NCI-H1694 treated with DMSO at 0.1 percent for 48 hours (cell line): ENCODE results near the gene CCL13.

Source experiments
- DNase-seq: peaks from one replicate; lab custom pipeline; 2025; lab: John Stamatoyannopoulos, UW

Gene CCL13

GRCh38 chr17:34384822-34385605 is 28.7 kb downstream of the CCL13 start:
- DNase-seq = no peak

DNA sequence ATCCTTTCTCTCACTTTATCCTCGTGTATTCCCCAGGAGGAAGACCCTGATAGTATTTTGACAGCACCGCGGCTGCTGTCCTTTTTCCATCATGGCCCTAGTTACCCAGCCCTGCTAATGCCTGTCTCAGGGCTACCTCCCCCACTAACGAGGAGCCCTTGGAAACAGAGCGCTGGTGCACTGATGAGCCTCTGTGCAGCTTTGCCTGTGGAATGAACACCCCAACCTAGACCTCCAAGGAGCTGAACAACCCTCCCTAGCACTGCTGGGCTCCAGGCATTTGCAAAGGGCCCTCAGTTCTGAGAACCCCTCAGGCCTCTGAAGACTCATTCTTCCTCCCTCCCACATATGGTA is 30.0 kb downstream of the CCL13 start:
- DNase-seq = no peak

DNA sequence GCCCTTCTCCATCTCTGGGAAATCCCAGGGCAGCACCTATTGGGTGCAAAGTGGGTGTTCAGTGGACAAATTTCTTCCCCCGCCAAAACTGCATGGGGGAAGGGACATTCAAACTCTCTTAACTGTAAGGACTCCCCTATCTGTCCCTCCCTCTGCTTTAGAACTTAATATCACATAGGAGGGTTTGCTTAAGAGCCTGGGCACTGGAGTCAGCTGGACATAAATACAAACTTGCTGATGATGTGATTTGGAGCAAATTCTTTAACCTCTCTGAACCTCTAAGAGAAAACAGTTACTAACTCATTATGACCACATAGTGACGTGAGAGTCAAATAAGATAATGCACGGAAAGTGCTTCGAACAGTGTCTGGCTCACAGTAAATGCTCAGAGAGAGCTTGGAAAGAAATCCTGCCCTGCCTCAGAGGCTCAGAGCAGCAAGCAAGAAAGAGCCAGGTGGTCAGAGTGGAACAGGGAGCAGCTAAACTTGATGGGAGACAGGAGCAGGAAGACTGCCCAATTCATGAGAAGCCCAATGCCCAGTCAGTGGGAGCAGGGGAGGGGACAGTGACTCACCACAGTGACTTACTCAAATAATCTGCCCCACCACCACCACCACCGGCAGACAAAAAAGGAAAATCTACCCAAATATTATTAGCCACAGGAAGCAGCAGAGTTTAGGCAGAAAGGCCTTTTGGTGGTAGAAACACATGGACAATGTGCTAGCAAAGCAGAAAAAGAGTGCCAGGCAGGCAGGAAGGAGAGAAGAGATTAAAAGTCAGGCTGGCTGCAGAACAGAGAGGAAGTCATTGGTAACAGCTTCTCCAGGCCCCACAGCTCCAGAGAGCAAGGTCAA is 30.6 kb downstream of the CCL13 start:
- no peak for DNase-seq

- no peak for DNase-seq
Observed at GRCh38 chr17:34387566-34387965, 31.3 kb downstream of the CCL13 start.

- DNase-seq = no peak
Observed at GRCh38 chr17:34389126-34389750, 33.0 kb downstream of the CCL13 start.

DNA sequence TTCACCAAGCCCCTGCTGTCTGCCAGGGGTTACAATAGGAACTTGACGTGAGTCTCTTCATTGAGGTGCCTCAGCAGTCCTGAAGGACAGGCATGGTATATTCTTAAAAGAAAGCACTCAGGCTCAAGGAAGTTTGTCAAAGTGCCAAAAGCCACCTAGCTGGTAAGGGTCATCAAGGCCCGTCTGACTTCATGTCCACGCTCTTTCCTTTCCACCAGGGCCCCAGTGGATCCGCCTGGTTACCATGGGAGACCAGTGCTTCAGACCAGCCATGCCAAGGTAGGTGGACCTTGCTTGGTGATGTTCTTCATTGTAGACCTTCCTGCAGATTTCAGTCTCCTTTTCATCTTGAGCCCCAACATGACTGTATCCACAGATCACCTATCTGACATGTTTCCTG is 34.4 kb downstream of the CCL13 start:
- DNase-seq = no peak

- DNase-seq = no peak
Observed at GRCh38 chr17:34391241-34391640, 35.0 kb downstream of the CCL13 start.

GRCh38 chr17:34393401-34393800 is 37.1 kb downstream of the CCL13 start:
- DNase-seq = no peak

GRCh38 chr17:34397265-34397664 is 41.0 kb downstream of the CCL13 start:
- no peak for DNase-seq

GRCh38 chr17:34398990-34399389 is 42.7 kb downstream of the CCL13 start:
- no peak for DNase-seq

- no peak for DNase-seq
Observed at GRCh38 chr17:34399725-34400124, 43.4 kb downstream of the CCL13 start.

DNA sequence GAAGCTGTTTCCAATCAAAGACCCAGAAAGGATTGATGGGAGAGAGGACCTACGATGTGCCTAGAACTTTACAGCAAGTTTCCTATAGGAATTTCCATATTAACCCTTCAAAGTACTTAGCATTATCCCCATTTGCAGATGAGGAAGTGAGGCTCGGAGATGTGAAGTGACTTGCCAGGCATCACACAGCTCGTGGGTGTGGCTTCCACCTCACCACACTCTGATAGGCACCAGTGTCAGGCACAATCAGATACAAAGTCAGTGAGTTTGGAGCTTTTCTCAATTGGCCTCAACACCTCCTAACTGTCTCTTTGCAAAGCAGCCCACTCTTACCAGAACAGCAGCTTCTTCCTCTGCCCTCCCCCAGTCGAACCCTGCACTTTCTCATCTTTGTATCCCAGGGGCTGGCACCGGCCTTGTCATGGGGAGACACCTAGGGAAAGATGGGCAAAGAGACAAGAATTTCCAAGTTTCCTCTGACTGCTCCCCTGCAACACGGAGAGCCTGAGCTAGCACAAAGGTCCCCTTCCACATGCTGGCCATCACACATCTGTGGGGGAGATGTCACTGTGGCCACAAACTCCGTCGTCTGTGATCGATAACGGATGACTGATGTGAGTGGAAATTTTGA is 44.1 kb downstream of the CCL13 start:
- no peak for DNase-seq

DNA sequence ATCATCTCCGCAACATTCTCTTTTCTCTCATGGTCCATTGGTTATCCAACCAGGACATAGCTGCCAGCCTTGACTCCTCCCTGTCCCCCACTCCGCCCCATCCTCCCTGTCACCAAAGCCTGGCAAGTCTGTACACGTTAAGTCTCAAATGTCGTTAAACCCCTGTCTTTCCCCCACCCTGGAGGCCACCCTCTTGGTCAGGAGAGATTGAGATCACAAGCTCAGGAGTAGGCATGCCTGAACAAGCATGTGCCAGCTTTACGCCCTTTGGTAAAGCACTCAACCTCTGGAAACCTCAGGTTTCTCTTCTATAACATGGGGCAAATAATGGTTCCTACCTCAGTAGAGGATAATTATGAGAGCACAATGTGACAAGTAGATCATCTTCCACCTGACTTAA is 44.9 kb downstream of the CCL13 start:
- no peak for DNase-seq

GRCh38 chr17:34403006-34403405 is 46.7 kb downstream of the CCL13 start:
- no peak for DNase-seq

GRCh38 chr17:34406226-34406625 is 49.9 kb downstream of the CCL13 start:
- no peak for DNase-seq
